ENCODE measurements around the gene INHBA. TPM values are rescaled to one million over a fixed set of nuclear protein-coding genes. Genes with fewer than 3 reads are reported as not detected.
A peak's percentile ranks its signal among the peaks of the same experiment; 100 is the strongest.

Gene INHBA
- total RNA-seq, 1 experiment from 2014 or later = 55.3 TPM

DNA sequence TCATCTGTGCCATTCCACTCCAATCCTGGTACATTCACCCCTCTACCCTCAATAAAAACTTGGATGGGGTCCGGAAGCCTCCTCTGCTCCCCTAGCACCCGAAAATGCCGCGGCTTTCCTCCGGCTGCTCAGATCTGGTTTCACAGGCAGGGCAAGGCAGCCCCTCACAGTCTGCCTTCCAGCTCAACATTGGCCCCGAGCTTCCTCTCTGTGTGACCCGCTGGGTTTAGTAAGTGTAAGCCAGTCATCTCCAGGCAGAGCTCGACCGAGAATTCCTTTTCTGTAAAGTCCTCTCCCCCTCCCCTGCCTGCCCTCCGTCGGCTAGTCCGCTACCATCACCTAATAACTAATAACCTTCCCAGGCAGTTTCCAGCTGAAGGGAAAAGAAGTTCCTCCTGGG, 3.4 kb downstream of the INHBA start:
- Histone ChIP-seq H3F3A (ENCODE audit: low read length, unreplicated experiment) (no peaks in the 10 kb centered on the region), H3K27ac (ENCODE audit: low read length) (peak overlapping the region; percentile 94), H3K4me3 (ENCODE audit: low read length) (peak overlapping the region; percentile 95), H3K4me1 (ENCODE audit: insufficient read depth, low read length) (peaks cover 30% of the 10 kb centered on the region), H4K20me1 (ENCODE audit: low read length) (peaks cover 52% of the 10 kb centered on the region), H3K9ac (ENCODE audit: low read length) (peak overlapping the region; percentile 92), H3K79me2 (ENCODE audit: low read length) (peaks cover 99% of the 10 kb centered on the region), H3K27me3 (ENCODE audit: low read length) (no peaks in the 10 kb centered on the region), H3K4me2 (ENCODE audit: low read length) (peak overlapping the region; percentile 97), H3K9me2 (replicated peaks; ENCODE audit: low read length) (no peaks in the 10 kb centered on the region), H3K36me3 (ENCODE audit: low read depth, low read length) (peaks cover 56% of the 10 kb centered on the region), H3K9me3 (ENCODE audit: low read length) (no peaks in the 10 kb centered on the region), H2AFZ (ENCODE audit: low read length) (no peak overlapping the region)
- TF ChIP-seq EZH2 (IDR thresholded peaks at IDR 0.05; ENCODE audit: low read length, unreplicated experiment) = no peak
- no peak for TF ChIP-seq EZH2phosphoT487 (IDR thresholded peaks at IDR 0.05; ENCODE audit: borderline replicate concordance, low read length)
- TF ChIP-seq, protein P1, sequence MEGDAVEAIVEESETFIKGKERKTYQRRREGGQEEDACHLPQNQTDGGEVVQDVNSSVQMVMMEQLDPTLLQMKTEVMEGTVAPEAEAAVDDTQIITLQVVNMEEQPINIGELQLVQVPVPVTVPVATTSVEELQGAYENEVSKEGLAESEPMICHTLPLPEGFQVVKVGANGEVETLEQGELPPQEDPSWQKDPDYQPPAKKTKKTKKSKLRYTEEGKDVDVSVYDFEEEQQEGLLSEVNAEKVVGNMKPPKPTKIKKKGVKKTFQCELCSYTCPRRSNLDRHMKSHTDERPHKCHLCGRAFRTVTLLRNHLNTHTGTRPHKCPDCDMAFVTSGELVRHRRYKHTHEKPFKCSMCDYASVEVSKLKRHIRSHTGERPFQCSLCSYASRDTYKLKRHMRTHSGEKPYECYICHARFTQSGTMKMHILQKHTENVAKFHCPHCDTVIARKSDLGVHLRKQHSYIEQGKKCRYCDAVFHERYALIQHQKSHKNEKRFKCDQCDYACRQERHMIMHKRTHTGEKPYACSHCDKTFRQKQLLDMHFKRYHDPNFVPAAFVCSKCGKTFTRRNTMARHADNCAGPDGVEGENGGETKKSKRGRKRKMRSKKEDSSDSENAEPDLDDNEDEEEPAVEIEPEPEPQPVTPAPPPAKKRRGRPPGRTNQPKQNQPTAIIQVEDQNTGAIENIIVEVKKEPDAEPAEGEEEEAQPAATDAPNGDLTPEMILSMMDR (conservative IDR thresholded peaks at IDR 0.05; ENCODE audit: low read depth, low read length) = no peak
- DNase-seq (no peak), ATAC-seq (0 out of 2 replicates have a peak, but pooled peaks have one; percentile 1)
- CTCF ChIA-PET = interaction anchor here (0.5 kb wide), 1 partner anchor 955 kb away, joined by 4 read pairs; no protein-coding TSS in a partner anchor
- POLR2A ChIA-PET (ENCODE audit: unreplicated experiment) = interaction anchor here (0.6 to 0.9 kb wide), 4 partner anchors 10 to 953 kb away, joined by 3 to 4 read pairs (median 3); no protein-coding TSS in a partner anchor
- no TSS peak for BruUV-seq (replicated peaks)
- intact Hi-C loops (cut with micrococcal nuclease) = loop anchor here (2.0 to 5.0 kb wide), 2 partner anchors 127 to 515 kb away; no protein-coding TSS in a partner anchor

- Histone ChIP-seq H3K9me2 (replicated peaks; ENCODE audit: low read length) (no peaks in the 10 kb centered on the region), H3F3A (ENCODE audit: low read length, unreplicated experiment) (no peaks in the 10 kb centered on the region), H3K27ac (ENCODE audit: low read length) (peak overlapping the region; percentile 94), H3K4me2 (ENCODE audit: low read length) (peak overlapping the region; percentile 97), H4K20me1 (ENCODE audit: low read length) (peaks cover 54% of the 10 kb centered on the region), H3K9me3 (ENCODE audit: low read length) (no peaks in the 10 kb centered on the region), H3K27me3 (ENCODE audit: low read length) (no peaks in the 10 kb centered on the region), H3K9ac (ENCODE audit: low read length) (peak overlapping the region; percentile 92), H3K79me2 (ENCODE audit: low read length) (peaks cover 99% of the 10 kb centered on the region), H3K36me3 (ENCODE audit: low read depth, low read length) (peaks cover 64% of the 10 kb centered on the region), H3K4me1 (ENCODE audit: insufficient read depth, low read length) (peaks cover 30% of the 10 kb centered on the region), H3K4me3 (ENCODE audit: low read length) (peak overlapping the region; percentile 95), H2AFZ (ENCODE audit: low read length) (no peak overlapping the region)
- intact Hi-C loops (cut with micrococcal nuclease) = loop anchor here (2.0 to 5.0 kb wide), 2 partner anchors 126 to 514 kb away; no protein-coding TSS in a partner anchor
- no TSS peak for BruUV-seq (replicated peaks)
- no peak for ATAC-seq
- CTCF ChIA-PET = no interaction called here
- POLR2A ChIA-PET (ENCODE audit: unreplicated experiment) = interaction anchor here (0.6 to 0.9 kb wide), 2 partner anchors 259 to 696 kb away, joined by 3 read pairs; no protein-coding TSS in a partner anchor
- TF ChIP-seq, protein P1 (conservative IDR thresholded peaks at IDR 0.05; ENCODE audit: low read depth, low read length) = no peak
- no peak for TF ChIP-seq EZH2 (IDR thresholded peaks at IDR 0.05; ENCODE audit: low read length, unreplicated experiment)
- no peak for TF ChIP-seq EZH2phosphoT487 (IDR thresholded peaks at IDR 0.05; ENCODE audit: borderline replicate concordance, low read length)
- peak; percentile 42 for DNase-seq
Observed at GRCh38 chr7:41698726-41699125, 4.2 kb downstream of the INHBA start.

- peak overlapping the region; percentile 94 for H3K27ac ChIP-seq (ENCODE audit: low read length)
- H3K27me3 ChIP-seq (ENCODE audit: low read length) = no peaks in the 10 kb centered on the region
- no peak overlapping the region for H2AFZ ChIP-seq (ENCODE audit: low read length)
- H3K9me2 ChIP-seq (replicated peaks; ENCODE audit: low read length) = no peaks in the 10 kb centered on the region
- no peak for ATAC-seq
- peak overlapping the region; percentile 92 for H3K9ac ChIP-seq (ENCODE audit: low read length)
- ChIA-PET CTCF (no interaction called here), POLR2A (ENCODE audit: unreplicated experiment) (interaction anchor here (0.6 kb wide), 1 partner anchor 258 kb away, joined by 3 read pairs; no protein-coding TSS in a partner anchor)
- peak; percentile 63 for DNase-seq
- intact Hi-C loops (cut with micrococcal nuclease) = loop anchor here (2.0 to 5.0 kb wide), 2 partner anchors 126 to 513 kb away; no protein-coding TSS in a partner anchor
- peak overlapping the region; percentile 97 for H3K4me2 ChIP-seq (ENCODE audit: low read length)
- BruUV-seq (replicated peaks) = no TSS peak
- H3K36me3 ChIP-seq (ENCODE audit: low read depth, low read length) = peaks cover 70% of the 10 kb centered on the region
- peaks cover 99% of the 10 kb centered on the region for H3K79me2 ChIP-seq (ENCODE audit: low read length)
- no peaks in the 10 kb centered on the region for H3F3A ChIP-seq (ENCODE audit: low read length, unreplicated experiment)
- TF ChIP-seq, protein P1 (conservative IDR thresholded peaks at IDR 0.05; ENCODE audit: low read depth, low read length) = no peak
- no peak for TF ChIP-seq EZH2 (IDR thresholded peaks at IDR 0.05; ENCODE audit: low read length, unreplicated experiment)
- no peak for TF ChIP-seq EZH2phosphoT487 (IDR thresholded peaks at IDR 0.05; ENCODE audit: borderline replicate concordance, low read length)
- H4K20me1 ChIP-seq (ENCODE audit: low read length) = peaks cover 54% of the 10 kb centered on the region
- no peaks in the 10 kb centered on the region for H3K9me3 ChIP-seq (ENCODE audit: low read length)
- peak overlapping the region; percentile 95 for H3K4me3 ChIP-seq (ENCODE audit: low read length)
- peaks cover 27% of the 10 kb centered on the region for H3K4me1 ChIP-seq (ENCODE audit: insufficient read depth, low read length)
Observed at GRCh38 chr7:41698114-41698513, 4.8 kb downstream of the INHBA start.
